Skin of body (tissue), 2 donors: ENCODE measurements around the gene LRP2. TPM values are rescaled to one million over a fixed set of nuclear protein-coding genes. Genes with fewer than 3 reads are reported as not detected.

Source experiments
- DNase-seq: peaks from one replicate; lab custom pipeline; 2025; lab: John Stamatoyannopoulos, UW
- total RNA-seq: library from RNA; depleted of rRNA; stranded (reverse); fragments of >200 nt; gene quantifications from one replicate; pipeline ENCODE4 v1.2.3, GENCODE V29; 2014

Gene LRP2
- total RNA-seq, 1 donor from 2014 or later: 0.10 TPM

- no peak for DNase-seq
These were observed 115.1 kb downstream of the LRP2 start for GRCh38 chr2:169247211-169247610.

- DNase-seq: no peak
These were observed 121.9 kb downstream of the LRP2 start for GRCh38 chr2:169240405-169240804.

DNA sequence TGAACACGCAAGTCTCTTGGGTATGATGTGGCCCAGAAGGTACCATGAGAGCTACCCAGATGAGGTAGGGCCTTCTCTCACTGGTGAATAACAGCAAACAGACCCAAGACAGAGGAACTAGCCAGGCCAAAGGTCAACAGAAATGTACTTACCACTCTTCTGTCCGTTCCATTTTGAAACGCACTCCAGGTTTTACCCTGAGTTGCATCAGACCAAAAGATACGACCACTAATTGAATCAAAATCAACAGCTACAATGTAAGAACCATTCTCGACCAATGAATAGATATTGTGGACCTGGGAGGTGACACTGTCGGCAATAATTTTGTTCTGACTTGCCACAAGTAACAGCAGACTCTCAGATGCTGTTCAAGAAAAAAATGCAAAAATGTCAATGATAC, 124.4 kb downstream of the LRP2 start:
- no peak for DNase-seq

DNA sequence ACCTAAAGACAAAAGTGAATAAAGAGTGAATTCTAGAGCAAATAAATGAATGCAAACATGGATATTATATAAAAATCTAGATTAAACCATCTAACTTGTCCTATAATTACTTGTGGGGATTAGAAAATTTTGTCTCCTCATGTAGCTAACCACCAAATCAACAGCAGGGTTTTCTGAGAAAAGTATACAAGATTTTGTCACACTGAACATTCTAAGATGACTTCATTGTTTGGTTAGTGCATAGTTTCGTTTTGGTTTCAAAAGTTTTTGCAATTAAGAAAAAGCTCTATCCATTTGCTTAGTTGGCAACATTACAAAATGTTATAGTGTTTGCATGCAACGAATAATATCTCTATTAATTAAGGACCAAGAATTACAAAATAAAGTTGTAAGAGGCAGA, 125.0 kb downstream of the LRP2 start:
- DNase-seq: no peak

- no peak for DNase-seq
These were observed 129.7 kb downstream of the LRP2 start for GRCh38 chr2:169232551-169233154.

DNA sequence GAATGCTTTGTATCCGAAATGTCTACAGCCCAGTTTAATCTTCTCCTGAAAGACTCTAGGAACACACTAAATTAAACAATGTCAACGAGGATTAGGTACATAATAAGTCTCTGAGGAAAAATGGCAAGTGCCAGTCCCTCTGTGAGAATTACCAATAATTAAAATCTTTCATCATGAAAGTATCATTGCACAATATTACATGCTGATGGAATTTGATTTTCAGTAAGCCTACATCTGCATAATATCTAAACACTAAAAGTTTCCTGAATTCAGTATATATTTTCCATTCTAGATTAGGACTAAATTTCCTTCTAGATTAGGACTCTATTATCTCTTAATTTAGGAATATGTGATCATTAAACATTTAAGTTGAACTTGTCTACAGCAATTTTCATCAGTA, 132.1 kb downstream of the LRP2 start:
- no peak for DNase-seq

- DNase-seq: no peak
These were observed 132.7 kb downstream of the LRP2 start for GRCh38 chr2:169229590-169229989.

GRCh38 chr2:169225906-169226305, 136.4 kb downstream of the LRP2 start:
- DNase-seq: no peak

- DNase-seq: no peak
These were observed 137.0 kb downstream of the LRP2 start for GRCh38 chr2:169225233-169225750.

- no peak for DNase-seq
These were observed 139.7 kb downstream of the LRP2 start for GRCh38 chr2:169222665-169223064.

DNA sequence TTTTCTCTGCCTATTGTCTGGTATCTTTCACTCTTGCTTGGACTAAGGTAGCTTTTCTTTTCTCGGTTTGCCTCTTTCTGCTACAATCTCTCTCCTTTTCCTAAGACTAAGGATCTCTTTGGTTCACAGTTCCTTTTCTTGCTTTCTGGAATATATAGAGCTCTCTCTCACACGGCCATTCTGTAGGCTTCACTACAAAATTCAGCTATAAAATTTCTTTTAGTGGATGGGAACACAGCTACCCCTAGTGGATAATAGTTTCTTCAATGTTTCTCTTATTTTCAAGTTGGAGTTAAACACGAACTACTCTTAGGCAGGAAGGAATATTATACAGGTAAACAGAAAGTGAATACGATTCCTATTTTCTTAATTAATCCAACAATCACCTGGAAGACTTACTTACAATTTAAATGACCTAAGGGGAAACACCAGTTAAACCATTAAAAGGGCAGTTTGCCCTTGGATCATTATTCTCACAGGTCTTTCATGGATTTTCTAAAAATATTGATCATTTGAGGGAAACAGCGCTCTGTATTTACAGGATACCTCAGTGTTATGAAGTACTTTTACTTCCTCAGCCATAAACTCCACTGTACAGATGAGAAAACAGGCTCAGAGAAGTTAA, 140.5 kb downstream of the LRP2 start:
- no peak for DNase-seq

DNA sequence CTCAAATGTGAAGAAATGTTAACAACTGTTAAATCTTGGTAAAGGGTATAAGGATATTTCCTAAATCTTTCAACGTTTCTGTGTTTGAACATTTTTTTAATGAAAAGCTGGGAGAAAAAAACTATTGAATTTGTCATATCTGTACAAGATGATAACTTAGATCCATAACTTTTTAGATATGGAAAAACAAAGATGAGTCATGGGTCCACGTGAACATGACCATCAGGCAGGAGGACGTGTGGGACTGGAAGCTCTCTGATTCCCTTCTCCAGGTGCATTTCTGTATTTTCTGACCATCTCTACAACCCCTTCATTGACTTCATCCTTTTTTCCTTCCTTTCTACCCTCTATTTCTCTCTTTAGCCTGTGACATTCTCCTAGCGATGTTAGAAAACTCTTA, 151.4 kb downstream of the LRP2 start:
- no peak for DNase-seq

DNA sequence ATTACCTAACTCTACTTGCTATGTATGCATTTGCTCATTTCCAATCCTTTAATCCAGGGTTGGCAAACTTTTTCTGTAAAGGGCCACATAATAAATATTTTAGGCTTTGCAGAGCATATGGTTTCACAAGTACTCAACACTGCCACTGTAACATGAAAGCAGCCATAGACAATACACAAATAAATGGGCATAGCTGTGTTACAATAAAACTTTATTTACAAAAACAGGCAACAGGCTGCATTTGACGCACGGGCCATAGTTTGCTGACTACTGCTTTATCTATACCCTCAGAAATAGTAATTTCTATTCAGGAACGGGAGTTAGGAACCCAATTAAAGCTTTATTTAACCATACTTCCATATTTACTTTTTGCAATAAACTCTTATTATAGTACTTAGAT, 154.3 kb downstream of the LRP2 start:
- no peak for DNase-seq

DNA sequence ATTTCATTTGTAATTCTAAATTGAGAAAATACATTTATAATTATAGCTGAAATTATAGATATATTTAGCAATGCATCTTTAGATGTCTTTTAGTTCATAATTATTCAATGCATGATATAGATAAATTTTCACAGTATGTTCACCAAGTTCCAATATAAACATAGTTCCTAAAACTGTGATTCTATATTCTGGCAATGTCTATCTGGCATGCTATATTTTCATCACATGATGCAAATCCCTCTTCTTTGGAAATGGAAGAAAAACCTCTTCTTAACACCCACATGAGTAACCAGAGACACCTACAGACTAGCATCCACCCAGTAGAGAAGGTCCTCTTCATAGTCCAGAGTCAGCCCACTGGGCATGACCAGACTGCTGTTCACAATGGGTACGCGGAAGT, 157.2 kb downstream of the LRP2 start:
- DNase-seq: no peak

DNA sequence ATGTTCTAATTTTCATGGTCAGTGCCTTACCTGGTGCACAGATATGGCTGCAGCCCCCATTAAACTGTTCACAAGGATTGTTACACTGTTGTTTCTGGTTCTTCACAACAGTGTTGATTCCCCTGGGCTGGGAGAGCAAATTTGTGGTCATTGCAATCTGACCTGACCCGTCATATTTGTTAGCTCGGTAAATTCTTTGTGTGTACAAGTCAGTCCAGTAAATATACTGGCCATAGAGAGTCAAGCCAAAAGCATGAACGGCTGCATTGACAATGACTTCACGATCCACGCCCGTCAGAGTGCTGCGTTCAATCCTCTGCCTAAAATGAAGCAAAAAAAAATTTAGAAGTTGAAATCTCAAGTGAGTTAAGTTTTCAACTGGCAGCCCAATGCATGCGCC, 158.4 kb downstream of the LRP2 start:
- no peak for DNase-seq

DNA sequence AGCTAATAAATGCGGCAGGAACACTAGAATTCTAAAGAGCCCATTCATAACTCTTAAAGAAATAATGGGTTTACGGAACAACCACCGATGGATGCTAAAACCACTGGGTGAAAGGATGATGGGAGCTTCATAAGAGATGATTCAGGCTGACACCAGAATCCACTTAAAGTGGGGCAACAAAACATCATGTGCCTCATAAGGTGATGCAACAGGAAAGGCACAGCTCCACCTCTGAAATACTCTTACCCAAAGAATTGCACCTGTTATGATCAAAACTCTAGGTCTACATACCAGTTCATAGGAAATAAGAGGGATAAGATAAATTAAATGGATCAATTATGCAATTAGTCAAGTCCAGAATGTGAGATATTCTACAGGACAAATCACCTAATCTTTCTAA, 161.6 kb downstream of the LRP2 start:
- no peak for DNase-seq

DNA sequence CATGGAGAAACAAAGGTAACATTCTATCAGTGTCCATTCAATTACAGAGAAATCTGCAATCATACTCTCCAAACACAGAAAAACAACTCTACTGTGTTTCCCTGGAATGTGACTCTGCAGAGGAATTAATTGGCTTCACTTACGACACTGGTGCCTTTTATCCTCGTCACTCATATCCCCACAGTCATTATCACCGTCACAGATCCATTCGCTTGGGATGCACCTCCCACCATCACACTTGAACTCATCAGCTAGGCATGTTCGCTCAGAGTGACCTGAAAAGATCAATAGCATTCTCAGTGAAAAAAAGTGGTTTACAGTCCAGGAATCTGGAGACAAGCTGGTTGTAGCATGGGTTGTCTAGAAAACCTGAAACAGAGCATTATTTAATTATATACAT, 168.7 kb downstream of the LRP2 start:
- no peak for DNase-seq

GRCh38 chr2:169190197-169190775, 172.0 kb downstream of the LRP2 start:
- no peak for DNase-seq

- DNase-seq: no peak
These were observed 173.2 kb downstream of the LRP2 start for GRCh38 chr2:169189132-169189531.

DNA sequence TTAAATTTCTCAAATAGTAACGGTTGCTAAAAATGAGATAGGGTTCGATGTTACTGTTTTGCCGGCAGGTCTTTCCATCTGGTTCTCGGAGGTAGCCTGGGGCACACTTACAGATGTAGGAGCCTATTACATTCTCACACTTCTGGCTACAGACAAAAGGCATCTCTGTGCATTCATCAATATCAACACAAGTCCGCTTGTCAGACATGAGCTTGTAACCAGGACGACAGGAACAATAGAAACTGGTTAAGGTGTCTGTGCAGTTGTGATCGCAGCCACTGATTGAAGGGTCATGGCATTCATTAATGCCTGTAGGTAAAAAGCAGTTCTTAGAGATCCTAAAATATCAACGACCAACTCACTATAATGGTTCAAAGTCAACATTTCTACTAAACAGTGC, 176.6 kb downstream of the LRP2 start:
- DNase-seq: no peak

DNA sequence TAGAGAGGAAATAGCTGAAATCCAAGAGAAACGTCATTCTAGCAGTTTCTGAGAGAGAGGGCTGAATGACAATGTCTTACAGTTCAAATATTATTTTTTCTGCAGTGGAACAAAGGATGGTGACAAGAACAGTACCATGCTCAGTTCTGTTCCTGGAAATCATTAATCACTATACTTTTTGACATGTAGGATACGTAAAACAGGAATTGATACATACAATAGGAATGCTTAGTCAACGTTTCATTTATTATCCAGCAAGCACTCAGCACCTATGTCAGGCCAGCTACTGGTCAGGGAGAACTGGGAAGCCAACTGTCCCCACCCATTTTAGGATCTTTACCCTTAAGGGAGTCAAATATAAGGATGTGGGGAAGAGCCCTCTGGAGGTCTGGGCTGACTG, 178.3 kb downstream of the LRP2 start:
- DNase-seq: no peak

DNA sequence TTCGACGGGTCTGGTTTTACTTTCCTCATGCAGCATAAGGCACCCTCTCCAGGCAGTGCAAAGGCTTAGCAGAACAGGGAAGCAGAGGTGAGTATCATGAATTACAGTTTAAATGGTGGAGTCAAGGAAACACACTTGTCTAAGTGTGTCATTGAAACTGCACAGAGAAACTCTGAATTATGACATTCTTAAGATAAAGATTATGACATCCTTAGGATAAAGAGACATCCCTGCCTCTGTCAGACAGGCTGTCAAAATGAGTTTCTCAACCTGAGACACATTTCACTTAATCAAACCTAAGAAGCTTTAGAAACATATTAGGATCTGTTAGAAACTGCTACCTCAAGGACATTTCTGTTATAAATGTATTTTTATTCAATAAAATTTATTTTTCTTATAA, 179.8 kb downstream of the LRP2 start:
- DNase-seq: no peak

GRCh38 chr2:169178804-169179390, 183.4 kb downstream of the LRP2 start:
- no peak for DNase-seq
